ENCODE measurements around the gene ATRNL1. TPM values are rescaled to one million over a fixed set of nuclear protein-coding genes. Genes with fewer than 3 reads are reported as not detected.

ATRNL1 gene
- total RNA-seq, 1 donor from 2014 or later: 11.4 TPM

DNA sequence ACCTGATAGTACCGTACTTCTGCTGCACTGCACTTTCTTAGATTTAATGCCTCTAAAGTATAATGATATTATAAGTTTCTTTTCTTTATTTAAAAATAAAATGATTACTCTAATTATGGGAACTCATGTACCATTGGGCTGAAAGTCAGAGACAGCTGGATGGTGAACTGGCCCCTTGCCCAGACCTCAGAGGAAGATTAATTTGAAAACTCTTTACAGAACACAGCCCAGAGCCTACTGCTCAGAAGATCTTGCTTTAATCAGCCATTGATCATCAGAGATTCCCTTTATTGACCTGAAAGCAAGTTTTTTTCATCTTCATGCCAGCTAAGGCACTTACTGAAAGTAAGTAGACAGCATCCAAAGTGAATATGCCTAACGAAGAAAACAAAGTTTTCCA, 838.1 kb downstream of the ATRNL1 start:
- no peaks in the 10 kb centered on the region for H3K27me3 ChIP-seq (ENCODE audit: control insufficient read depth, insufficient read depth, low read length)
- no peak overlapping the region for H3K4me3 ChIP-seq (ENCODE audit: low read depth, low read length)
- no peaks in the 10 kb centered on the region for H3K36me3 ChIP-seq (ENCODE audit: control insufficient read depth, insufficient read depth, low read length)
- DNase-seq (ENCODE audit: low read depth): no peak
- TF ChIP-seq, protein P1, sequence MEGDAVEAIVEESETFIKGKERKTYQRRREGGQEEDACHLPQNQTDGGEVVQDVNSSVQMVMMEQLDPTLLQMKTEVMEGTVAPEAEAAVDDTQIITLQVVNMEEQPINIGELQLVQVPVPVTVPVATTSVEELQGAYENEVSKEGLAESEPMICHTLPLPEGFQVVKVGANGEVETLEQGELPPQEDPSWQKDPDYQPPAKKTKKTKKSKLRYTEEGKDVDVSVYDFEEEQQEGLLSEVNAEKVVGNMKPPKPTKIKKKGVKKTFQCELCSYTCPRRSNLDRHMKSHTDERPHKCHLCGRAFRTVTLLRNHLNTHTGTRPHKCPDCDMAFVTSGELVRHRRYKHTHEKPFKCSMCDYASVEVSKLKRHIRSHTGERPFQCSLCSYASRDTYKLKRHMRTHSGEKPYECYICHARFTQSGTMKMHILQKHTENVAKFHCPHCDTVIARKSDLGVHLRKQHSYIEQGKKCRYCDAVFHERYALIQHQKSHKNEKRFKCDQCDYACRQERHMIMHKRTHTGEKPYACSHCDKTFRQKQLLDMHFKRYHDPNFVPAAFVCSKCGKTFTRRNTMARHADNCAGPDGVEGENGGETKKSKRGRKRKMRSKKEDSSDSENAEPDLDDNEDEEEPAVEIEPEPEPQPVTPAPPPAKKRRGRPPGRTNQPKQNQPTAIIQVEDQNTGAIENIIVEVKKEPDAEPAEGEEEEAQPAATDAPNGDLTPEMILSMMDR (IDR thresholded peaks at IDR 0.05; ENCODE audit: insufficient read depth, low read length, poor library complexity, severe bottlenecking): no peak

DNA sequence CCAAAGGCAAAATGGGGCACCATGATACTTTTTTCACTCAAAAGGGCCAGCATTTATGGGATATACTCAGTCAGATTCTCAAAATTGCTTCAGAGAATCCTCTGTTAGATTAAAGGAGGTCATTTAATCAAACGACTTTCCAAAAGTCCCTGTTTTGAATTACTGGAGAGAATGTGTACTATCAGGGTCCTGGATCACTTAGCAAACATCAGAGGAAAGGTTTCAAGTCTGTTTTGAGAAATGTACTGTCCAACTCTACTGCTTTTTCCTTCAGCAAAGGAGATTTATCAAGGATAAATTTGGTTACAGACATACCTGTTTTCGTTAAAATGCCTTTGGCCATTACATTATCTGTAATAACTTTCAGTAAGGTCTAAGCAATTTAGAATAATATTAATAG, 838.9 kb downstream of the ATRNL1 start:
- DNase-seq (ENCODE audit: low read depth): no peak
- Histone ChIP-seq H3K27me3 (ENCODE audit: control insufficient read depth, insufficient read depth, low read length) (no peaks in the 10 kb centered on the region), H3K4me3 (ENCODE audit: low read depth, low read length) (no peak overlapping the region), H3K36me3 (ENCODE audit: control insufficient read depth, insufficient read depth, low read length) (no peaks in the 10 kb centered on the region)
- TF ChIP-seq, protein P1 (IDR thresholded peaks at IDR 0.05; ENCODE audit: insufficient read depth, low read length, poor library complexity, severe bottlenecking): no peak

DNA sequence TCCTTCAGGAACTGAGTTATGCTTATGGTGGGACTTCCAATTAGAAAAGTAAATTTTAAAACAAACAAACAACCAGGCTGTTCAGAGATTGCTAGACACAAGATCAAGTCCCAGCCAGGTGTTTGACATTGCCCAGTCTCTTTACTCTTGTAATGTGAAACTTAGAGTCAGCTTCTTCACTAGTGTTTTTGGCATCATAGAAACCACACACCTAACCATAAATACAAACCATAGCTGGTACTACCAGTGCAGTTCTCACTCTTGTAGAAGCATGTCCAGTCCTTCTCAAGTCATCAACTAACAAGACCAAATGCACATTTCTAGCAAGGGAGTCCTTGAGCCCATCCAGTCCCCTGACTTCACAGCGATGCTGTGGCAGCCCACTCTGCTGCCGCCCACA, 839.9 kb downstream of the ATRNL1 start:
- TF ChIP-seq, protein P1 (IDR thresholded peaks at IDR 0.05; ENCODE audit: insufficient read depth, low read length, poor library complexity, severe bottlenecking): no peak
- Histone ChIP-seq H3K27me3 (ENCODE audit: control insufficient read depth, insufficient read depth, low read length) (no peaks in the 10 kb centered on the region), H3K4me3 (ENCODE audit: low read depth, low read length) (no peak overlapping the region), H3K36me3 (ENCODE audit: control insufficient read depth, insufficient read depth, low read length) (no peaks in the 10 kb centered on the region)
- no peak for DNase-seq (ENCODE audit: low read depth)

DNA sequence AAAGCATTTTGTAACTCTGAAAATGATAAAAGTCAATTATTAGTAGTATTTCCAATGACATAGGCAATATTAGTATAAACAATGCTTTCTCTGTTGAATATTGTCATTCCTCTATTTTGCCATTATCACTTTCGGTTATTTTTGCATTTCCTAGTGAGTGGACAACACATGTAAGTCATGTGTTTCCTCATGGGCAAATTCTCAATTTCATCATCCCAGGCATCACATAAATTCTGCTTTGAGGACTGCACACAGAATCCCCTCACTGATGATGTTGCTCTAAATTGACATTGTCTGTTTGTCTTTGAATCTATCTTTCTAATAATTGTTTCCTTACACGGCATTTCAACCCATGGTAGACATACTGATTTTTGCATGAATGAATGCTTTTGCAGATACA, 842.6 kb downstream of the ATRNL1 start:
- no peak overlapping the region for H3K4me3 ChIP-seq (ENCODE audit: low read depth, low read length)
- TF ChIP-seq, protein P1 (IDR thresholded peaks at IDR 0.05; ENCODE audit: insufficient read depth, low read length, poor library complexity, severe bottlenecking): no peak
- H3K27me3 ChIP-seq (ENCODE audit: control insufficient read depth, insufficient read depth, low read length): no peaks in the 10 kb centered on the region
- no peak for DNase-seq (ENCODE audit: low read depth)
- no peaks in the 10 kb centered on the region for H3K36me3 ChIP-seq (ENCODE audit: control insufficient read depth, insufficient read depth, low read length)

DNA sequence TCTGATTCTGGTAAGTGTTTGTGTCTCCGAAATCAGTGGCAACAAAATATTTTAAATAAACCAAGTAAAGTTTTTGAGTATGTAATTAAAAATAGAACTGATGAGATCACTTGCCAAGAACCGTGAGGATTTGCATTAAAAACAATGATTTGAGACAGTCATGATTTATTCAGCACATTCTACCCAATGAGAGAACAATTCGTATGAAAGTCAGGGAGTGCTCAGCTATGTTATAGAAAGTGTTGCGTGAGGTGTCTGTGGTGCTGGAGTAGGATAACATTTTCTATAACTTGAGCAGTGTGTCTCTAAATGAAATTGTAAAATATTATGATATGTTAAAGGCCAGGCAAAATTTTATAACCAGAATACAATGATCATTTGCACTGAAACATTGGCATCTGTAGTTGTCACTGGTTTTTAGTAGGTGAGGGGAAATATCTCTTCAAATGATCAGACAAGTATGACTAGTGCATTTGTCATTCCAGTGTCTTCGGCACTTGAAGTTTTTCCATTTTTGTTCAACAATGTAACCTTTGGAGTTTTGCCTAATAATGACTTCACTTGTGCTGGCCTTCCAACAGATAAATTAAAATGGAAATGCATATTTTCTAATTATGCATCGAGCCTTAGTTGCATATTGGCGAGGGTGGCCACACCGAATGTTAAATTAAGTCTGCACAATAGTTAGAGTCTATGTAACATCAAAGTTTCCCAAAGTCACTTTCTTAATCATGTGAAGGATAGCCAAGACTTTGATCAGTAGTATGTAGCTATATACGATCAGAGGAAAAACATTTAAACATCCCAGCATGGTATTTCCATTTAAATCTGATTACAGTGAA, 844.0 kb downstream of the ATRNL1 start:
- no peaks in the 10 kb centered on the region for H3K36me3 ChIP-seq (ENCODE audit: control insufficient read depth, insufficient read depth, low read length)
- H3K27me3 ChIP-seq (ENCODE audit: control insufficient read depth, insufficient read depth, low read length): no peaks in the 10 kb centered on the region
- DNase-seq (ENCODE audit: low read depth): peak; percentile 25
- H3K4me3 ChIP-seq (ENCODE audit: low read depth, low read length): no peak overlapping the region
- TF ChIP-seq, protein P1 (IDR thresholded peaks at IDR 0.05; ENCODE audit: insufficient read depth, low read length, poor library complexity, severe bottlenecking): no peak

DNA sequence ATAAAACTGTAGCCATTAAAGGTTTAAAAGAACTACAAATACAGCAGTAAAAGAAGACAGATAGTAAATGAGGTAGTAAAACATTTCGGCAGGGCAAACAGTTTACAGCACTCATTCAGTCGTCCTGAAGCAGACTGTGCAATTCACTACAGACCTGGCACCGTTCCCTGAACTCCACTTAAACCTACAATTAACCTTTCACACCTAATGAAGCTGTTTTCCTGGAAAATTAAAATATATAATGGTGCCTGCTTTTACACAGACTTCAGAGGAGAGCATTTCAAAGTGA, 844.5 kb downstream of the ATRNL1 start:
- TF ChIP-seq, protein P1 (IDR thresholded peaks at IDR 0.05; ENCODE audit: insufficient read depth, low read length, poor library complexity, severe bottlenecking): no peak
- no peaks in the 10 kb centered on the region for H3K27me3 ChIP-seq (ENCODE audit: control insufficient read depth, insufficient read depth, low read length)
- H3K36me3 ChIP-seq (ENCODE audit: control insufficient read depth, insufficient read depth, low read length): no peaks in the 10 kb centered on the region
- no peak overlapping the region for H3K4me3 ChIP-seq (ENCODE audit: low read depth, low read length)
- no peak for DNase-seq (ENCODE audit: low read depth)
